GM18526 (cell line): ENCODE data around the gene FOXF1.

ENCODE experiments used
- POLR2A ChIP-seq: IDR thresholded peaks from 3 replicates; pipeline ENCODE4 v1.6.1; 2011; ENCODE audit not compliant: insufficient read length; ENCODE audit errors: extremely low read depth

Gene FOXF1

GRCh38 chr16:86510465-86511261 is at the start of gene FOXF1:
Gene FOXF1, plus strand, starts transcription at chr16:86510527. Its CDS starts 43 bp downstream, at chr16:86510570.
- TF ChIP-seq POLR2A = no peak

DNA sequence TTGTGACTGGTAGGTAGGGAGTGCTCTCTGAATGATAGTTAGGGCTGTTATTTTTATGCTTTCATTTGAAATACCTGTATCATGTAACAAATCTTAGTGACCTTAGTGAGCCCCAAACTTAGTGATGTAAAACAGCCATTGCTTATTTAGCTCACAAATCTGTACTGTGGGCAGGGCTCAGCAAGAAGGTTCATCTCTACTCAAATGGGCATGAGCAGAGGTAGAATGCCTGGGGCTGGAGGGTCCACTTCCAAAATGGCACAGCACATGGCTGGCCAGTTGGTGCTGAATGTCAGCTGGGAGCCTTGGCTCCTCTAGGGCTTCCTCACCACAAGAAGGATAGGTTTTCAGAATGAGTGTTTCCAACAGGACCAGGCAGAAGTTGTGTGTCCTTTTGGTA is 49.3 kb upstream of the FOXF1 start:
- no peak for TF ChIP-seq POLR2A

- TF ChIP-seq POLR2A = no peak
These were observed 47.8 kb upstream of the FOXF1 start for GRCh38 chr16:86462334-86463084.

GRCh38 chr16:86464044-86464443 is 46.3 kb upstream of the FOXF1 start:
- no peak for TF ChIP-seq POLR2A

DNA sequence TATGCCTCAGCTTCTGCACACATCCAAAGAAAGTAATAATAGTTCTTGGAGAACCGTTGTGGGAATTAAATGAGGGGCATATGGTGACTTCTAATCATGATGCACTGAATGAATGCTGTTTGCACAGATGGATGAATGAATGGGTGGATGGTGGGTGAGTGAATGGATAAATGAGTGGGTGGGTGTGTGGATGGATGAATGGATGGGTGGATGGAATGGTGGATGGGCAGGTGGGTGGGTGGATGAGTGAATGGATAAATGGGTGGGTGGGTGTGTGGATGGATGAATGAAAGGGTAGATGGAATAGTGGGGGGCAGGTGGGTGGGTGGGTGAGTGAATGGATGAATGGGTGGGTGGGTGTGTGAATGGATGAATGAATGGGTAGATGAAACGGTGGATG is 44.9 kb upstream of the FOXF1 start:
- TF ChIP-seq POLR2A = no peak

DNA sequence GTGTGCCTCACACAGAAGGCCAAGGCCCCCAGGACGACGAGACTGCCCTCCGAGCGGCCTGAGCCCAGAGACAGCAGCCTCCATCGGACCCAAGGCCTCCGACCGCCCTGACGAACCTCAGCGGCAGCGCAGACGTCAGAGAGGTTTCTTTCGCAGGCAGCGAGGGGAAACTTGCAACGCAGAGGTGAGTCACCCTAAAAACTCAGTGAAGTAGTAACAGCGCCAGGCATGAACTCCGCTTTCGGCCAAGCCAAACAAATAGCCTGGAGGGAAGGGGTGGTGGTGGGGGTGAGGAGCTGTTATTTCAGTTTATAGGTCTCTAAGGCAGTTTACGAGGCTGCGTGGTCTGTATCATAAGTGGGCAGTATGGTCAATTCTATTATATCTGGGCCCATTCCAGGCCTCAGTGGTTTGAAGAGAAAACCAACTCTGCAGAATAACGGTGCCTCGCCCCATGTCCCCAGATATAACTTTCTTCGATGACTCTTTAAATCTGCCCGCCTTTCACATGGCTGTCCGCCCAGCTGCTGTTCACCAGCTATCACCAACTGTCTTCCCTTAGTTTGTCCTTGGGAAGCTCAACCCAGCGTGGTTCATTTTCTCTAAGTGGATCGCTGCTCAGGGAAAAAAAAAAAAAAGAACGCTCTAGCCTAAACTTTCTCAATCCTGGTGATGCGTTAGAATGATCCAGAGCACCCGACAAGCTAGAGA is 43.5 kb upstream of the FOXF1 start:
- TF ChIP-seq POLR2A = no peak

- TF ChIP-seq POLR2A = no peak
These were observed 42.8 kb upstream of the FOXF1 start for GRCh38 chr16:86467490-86467889.

DNA sequence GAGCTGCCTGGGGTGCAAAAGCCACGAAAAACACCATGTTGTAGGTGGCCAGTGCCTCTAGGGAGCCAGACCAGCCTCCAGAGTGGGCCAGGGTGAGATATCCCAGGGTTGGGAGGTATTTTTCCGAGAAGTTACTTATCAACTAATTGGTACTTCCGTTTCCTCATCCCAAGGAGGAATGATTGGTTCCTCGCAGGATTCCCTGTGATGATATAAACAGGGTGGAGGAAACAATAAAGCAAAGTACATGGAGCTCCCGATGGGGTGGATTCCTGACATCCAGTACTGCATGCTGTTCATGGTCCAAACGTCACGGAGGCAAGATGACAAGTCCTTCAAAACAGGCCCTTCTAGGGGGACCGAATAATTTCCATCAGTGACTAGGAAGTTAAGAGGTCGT is 39.4 kb upstream of the FOXF1 start:
- no peak for TF ChIP-seq POLR2A

DNA sequence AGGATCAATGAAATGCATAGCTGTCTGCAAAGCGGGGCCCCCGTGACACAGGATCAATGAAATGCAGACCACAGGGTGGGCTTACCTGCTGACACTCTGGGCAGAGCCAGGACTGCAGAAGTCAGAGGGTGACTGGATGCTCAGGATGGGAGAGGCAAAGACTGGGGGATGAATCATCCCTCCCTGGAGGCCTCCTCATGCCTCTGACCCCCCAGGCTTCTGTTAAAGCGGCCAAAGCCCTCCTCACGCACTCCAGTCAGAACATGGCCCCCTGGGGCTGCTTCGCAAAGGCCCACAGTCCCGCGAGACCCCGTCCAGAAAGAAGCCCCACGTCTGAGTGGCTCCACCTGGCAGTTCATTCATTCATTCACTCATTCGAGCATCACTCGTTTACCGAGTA is 38.4 kb upstream of the FOXF1 start:
- no peak for TF ChIP-seq POLR2A

DNA sequence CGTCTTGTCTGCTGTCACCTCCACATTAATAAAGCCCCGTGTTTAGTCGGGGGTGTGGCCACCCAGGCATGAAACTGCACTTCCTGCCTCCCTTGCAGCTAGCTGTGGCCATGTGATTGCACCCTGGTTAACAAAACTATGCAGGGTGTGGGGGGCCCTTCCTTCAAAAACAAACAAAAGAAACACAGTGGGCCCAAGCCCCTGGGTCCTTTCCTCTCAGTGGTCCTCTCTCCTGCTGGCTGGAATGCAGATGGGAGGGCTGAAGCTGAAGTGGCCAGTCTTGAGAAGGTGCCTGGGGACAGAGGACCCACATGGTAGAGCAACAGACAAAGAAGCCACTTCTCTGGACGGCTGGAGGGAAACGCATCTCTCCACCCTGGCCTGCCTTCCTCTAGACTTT is 38.0 kb upstream of the FOXF1 start:
- no peak for TF ChIP-seq POLR2A

- no peak for TF ChIP-seq POLR2A
These were observed 33.3 kb upstream of the FOXF1 start for GRCh38 chr16:86476956-86477534.

DNA sequence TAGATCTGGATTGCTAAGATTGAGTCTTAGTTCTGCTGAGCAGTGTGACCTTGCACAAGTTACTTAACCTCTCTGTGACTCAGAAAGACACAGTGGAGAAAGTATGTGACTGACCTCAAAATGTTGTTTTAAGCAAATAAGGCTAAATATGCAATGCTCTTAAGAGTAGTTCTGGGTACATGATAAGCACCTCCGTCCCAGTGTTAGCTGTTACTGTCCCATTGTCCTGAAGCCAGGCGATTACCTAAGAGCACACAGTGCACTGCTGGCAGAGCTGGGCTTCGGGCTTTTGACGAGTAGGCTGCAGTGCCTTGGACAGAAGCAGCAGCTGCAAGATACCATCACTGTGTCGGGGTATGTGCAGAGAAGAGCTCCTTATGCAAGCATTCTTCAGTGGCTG is 32.7 kb upstream of the FOXF1 start:
- no peak for TF ChIP-seq POLR2A

DNA sequence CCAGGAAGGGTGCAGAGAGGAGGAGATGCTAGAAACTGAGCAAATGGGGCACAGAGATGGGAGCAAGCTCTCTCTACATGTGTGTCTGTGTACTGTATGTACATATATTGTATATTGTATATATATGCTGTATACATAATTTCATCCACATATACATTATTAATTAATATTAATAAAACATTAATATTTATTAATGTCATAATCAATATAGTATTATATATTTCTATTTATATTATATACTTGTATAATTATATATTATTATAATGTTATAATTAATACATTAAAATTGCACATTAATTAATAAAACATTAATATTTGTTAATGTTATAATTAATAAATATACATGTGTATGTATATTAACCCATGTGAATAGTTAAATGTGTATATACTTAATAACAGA is 31.5 kb upstream of the FOXF1 start:
- no peak for TF ChIP-seq POLR2A

DNA sequence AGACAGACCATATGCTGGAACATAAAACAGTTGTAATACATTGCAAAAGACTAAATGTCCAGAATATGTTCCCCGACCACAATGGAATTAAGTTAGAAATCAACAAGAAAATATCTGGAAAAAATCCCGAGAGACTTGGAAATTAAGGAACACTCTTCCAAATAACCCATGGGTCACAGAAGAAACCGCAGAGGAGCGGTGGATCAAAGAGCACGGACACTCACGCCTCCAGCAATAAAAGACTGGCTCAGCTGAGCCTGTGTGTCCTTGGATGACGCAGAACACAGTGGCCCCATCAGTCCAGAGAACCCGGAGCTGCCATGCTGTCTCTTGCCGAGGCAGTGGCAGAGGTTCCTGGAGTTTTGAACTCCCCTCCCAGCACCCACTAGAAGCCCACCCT is 30.9 kb upstream of the FOXF1 start:
- no peak for TF ChIP-seq POLR2A

DNA sequence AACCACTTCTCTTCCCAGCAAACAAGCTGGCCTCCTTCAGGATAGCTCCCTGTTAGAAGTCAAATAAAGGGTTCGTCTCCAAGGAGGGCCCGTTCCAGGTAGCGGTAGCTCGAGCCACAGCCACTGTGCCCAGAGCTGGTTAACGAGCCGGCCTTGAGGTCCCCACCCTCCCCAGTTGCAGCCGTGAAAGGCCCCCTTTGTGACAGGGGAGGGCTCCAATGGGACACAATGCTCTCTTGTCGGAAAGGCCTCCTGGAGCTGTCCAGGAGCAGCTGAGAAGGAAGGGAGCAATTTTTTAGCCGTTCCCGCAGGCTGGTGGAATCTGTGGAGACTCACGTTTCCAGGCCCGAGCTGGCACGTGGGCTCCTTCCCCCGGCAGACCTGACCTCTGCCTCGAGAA is 29.9 kb upstream of the FOXF1 start:
- TF ChIP-seq POLR2A = no peak
